Left renal cortex interstitium (tissue), 4 donors: ENCODE measurements around the gene MAN1A1. TPM values are rescaled to one million over a fixed set of nuclear protein-coding genes. Genes with fewer than 3 reads are reported as not detected.

Experiments
- DNase-seq, 4 donors: peaks; one replicate each; pipeline ENCODE4 v3.0.0-alpha.2; 2013; ENCODE audit warnings: low read depth in 4 of 4, low spot score in 2 of 4, missing footprints in 1 of 4
- polyA plus RNA-seq, 4 donors: library from polyadenylated mRNA; unstranded; fragments of 120-200 nt; gene quantifications; one replicate each; pipeline ENCODE4 v1.2.1, GENCODE V29; 2013; ENCODE audit not compliant: insufficient read length in 4 of 4

Gene MAN1A1
- polyA plus RNA-seq, 4 donors, result 73.9 to 104 (median 97.9) TPM

DNA sequence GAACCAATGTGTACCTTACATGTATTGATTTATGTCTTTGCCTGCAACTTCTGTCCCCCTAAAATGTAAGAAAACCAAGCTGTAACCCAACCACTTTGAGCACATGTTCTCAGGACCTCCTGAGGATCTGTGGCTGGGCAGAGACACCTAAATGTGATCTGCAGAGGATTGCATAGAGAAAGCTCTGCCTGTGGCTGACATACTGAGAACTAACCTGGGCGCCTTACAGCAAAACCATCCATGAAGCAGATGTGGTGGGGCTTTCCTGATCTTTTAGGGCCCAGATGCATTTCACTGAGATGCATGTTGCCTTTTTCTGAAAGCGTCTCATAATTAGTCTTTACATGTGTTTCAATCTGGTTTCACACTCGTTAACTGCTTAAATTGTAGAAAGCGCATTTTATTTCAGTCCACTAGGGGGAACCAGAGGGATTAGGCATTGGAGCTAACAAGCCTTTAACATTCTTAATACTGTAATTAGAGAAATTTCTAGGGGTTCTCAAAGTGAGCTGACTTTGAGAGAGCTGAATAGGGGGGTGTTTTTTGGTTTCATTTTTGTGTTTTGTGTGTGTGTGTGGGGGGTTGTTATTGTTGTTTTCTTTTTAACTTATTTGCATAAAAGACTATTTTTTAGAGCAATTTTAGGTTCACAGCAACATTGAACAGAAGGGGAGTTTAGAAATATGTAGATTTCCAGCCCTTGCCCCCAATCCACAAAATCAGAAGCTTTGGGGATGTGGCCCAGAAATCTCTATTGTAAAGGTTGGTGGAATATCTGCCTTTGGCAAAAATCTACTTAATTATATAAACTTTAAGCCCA is 220.2 kb downstream of the MAN1A1 start:
- DNase-seq, result peak in 3 of 4 donors; percentile 37 to 70 (median 48)

- DNase-seq, result no peak
Measured at GRCh38 chr6:119128252-119128912, 221.2 kb downstream of the MAN1A1 start.

- DNase-seq, result no peak
Measured at GRCh38 chr6:119127627-119128026, 221.9 kb downstream of the MAN1A1 start.
